Left ventricle myocardium inferior (tissue), 1 donor: ENCODE results near the gene MECP2. TPM values are rescaled to one million over a fixed set of nuclear protein-coding genes. Genes with fewer than 3 reads are reported as not detected.
"Not testable (repeated sequence)": the region's sequence is repeated elsewhere in the genome, so short reads cannot be mapped to it uniquely, and the experiment has no call there.

Experiments used
- DNase-seq: peaks from one replicate; pipeline ENCODE4 v3.0.0-alpha.2; 2020
- H3K27ac ChIP-seq: fragments of 200-600 bp; replicated peaks from 2 replicates; pipeline ENCODE4 v1.8.0; 2021
- H3K27me3 ChIP-seq: fragments of 200-600 bp; 2 replicates; pipeline ENCODE4 v1.8.0; 2021; ENCODE audit warnings: low read depth
- H3K36me3 ChIP-seq: fragments of 200-600 bp; 2 replicates; pipeline ENCODE4 v1.8.0; 2021
- H3K4me1 ChIP-seq: fragments of 200-600 bp; 2 replicates; pipeline ENCODE4 v1.8.0; 2021
- H3K4me3 ChIP-seq: fragments of 200-600 bp; 2 replicates; pipeline ENCODE4 v1.8.0; 2021; ENCODE audit warnings: mild to moderate bottlenecking, moderate library complexity
- H3K9me3 ChIP-seq: fragments of 200-600 bp; replicated peaks from 2 replicates; pipeline ENCODE4 v1.8.0; 2021
- intact Hi-C: fragments of 100-400 bp; cut with micrococcal nuclease; formaldehyde crosslinking; loops from one replicate; pipeline ENCODE4 v1.11.0; 2022
- total RNA-seq: library from RNA; stranded (reverse); fragmentation: NEBNext Ultra II Directional; extraction: Animal tissue kit (Norgen Biotek cat#: 25700); gene quantifications from one replicate; pipeline ENCODE4 v1.2.1, GENCODE V29; 2021
- TF ChIP-seq, protein P1 (sequence below): fragments of 200-600 bp; IDR thresholded peaks from 2 replicates; pipeline ENCODE4 v1.8.0; 2021; ENCODE audit warnings: antibody characterized with exemption, mild to moderate bottlenecking, borderline replicate concordance
- donor health status: DM: no; HTN: yes; CAD: no; lungs with severe emphysema.

Gene MECP2
- total RNA-seq, 1 donor from 2014 or later, result 28.3 TPM

GRCh38 chrX:154004315-154004714, 93.2 kb downstream of the MECP2 start:
- intact Hi-C loops, result no loop called here
- Histone ChIP-seq H3K4me3 (no peak overlapping the region), H3K27me3 (no peaks in the 10 kb centered on the region), H3K9me3 (no peaks in the 10 kb centered on the region), H3K27ac (no peak overlapping the region), H3K4me1 (no peaks in the 10 kb centered on the region), H3K36me3 (no peaks in the 10 kb centered on the region)
- TF ChIP-seq, protein P1, sequence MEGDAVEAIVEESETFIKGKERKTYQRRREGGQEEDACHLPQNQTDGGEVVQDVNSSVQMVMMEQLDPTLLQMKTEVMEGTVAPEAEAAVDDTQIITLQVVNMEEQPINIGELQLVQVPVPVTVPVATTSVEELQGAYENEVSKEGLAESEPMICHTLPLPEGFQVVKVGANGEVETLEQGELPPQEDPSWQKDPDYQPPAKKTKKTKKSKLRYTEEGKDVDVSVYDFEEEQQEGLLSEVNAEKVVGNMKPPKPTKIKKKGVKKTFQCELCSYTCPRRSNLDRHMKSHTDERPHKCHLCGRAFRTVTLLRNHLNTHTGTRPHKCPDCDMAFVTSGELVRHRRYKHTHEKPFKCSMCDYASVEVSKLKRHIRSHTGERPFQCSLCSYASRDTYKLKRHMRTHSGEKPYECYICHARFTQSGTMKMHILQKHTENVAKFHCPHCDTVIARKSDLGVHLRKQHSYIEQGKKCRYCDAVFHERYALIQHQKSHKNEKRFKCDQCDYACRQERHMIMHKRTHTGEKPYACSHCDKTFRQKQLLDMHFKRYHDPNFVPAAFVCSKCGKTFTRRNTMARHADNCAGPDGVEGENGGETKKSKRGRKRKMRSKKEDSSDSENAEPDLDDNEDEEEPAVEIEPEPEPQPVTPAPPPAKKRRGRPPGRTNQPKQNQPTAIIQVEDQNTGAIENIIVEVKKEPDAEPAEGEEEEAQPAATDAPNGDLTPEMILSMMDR, result no peak
- no peak for DNase-seq

DNA sequence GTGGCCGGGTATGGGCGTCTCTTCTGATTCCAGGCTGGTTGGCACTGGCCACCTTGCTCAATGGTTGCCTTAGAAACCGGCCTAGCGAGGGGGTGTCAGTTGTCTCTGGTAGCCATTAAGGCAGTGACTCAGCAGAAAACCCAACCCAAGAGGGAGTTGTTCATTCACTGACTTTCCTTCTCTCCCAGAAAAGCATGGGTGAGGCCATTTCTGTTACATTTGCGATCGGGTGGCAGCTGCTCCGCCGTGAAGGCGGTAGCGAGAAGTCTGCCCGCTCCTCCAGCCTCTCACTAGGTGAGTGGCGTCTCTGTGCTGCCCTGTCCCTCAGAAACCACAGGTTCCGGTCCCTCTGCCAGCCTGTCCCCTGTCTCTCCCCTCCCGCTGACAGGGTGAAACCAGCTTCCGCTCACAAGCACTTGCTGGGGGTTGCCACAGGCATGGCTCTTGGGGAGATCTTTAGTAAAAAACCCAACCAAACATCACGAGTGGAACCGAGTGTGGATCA, 95.2 kb downstream of the MECP2 start:
- Histone ChIP-seq H3K27ac (no peak overlapping the region), H3K27me3 (no peaks in the 10 kb centered on the region), H3K4me3 (no peak overlapping the region), H3K4me1 (no peaks in the 10 kb centered on the region), H3K9me3 (no peaks in the 10 kb centered on the region), H3K36me3 (no peaks in the 10 kb centered on the region)
- intact Hi-C loops, result no loop called here
- peak; percentile 27 for DNase-seq
- TF ChIP-seq, protein P1, result no peak

GRCh38 chrX:154000051-154000450, 97.5 kb downstream of the MECP2 start:
- no peak overlapping the region for H3K27ac ChIP-seq
- no peaks in the 10 kb centered on the region for H3K9me3 ChIP-seq
- no peaks in the 10 kb centered on the region for H3K4me1 ChIP-seq
- H3K36me3 ChIP-seq, result no peaks in the 10 kb centered on the region
- TF ChIP-seq, protein P1, result no peak
- no peak for DNase-seq
- intact Hi-C loops, result no loop called here
- H3K27me3 ChIP-seq, result no peaks in the 10 kb centered on the region
- H3K4me3 ChIP-seq, result no peak overlapping the region

DNA sequence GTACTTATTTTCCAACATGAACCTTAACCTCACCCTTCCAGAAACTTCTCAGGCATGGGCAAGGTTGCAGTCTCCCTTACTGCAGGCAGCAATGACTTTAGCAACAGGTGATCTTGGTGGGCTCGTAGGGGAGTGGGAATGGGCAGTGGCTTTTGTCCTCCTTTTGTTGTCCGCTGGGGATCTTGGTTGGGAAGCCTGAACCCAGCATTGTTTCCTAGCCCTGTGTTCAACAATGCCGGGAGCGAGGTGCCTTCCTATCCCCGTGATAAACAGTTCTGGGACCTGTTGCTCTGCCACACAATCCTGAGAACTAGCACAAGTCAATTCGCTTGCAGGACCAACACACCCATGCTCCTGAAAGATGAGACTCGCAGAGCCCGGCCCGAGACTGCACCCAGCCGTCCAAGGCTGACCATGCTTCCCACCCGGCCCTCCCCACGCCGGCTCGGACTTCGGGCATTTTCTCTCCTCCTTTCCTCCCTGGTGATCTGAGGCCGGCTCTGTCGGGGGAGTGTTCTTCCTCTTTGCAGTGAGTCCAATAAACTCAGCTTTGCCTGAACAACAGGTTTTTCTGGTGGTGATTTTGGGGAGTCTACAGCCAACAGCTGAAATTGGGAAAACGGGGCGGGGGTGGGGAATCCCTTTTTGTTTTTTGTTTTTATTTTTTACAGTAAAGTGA, 98.0 kb downstream of the MECP2 start:
- Histone ChIP-seq H3K36me3 (no peaks in the 10 kb centered on the region), H3K4me1 (no peaks in the 10 kb centered on the region), H3K27ac (no peak overlapping the region), H3K4me3 (no peak overlapping the region), H3K9me3 (no peaks in the 10 kb centered on the region), H3K27me3 (no peaks in the 10 kb centered on the region)
- no peak for DNase-seq
- intact Hi-C loops, result no loop called here
- TF ChIP-seq, protein P1, result no peak

DNA sequence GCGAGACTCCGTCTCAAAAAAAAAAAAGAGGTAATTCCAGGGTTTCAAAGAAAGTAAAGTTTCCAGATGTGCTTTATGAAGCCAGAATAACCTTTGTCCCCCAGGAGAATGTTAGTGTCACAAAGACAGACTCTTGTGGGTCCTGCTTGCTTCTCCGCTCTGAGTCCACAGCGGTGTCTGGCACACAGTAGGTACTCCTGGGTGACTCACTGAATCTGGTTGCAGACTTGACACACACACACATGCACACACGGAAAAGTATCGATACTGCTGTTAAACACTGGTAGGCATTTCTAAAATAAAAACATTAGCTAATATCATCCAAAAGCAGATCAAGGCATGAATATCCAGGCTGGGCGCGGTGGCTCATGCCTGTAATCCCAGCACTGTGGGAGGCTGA, 102.0 kb downstream of the MECP2 start:
- H3K27ac ChIP-seq, result no peak overlapping the region
- no peaks in the 10 kb centered on the region for H3K36me3 ChIP-seq
- intact Hi-C loops, result no loop called here
- H3K9me3 ChIP-seq, result no peaks in the 10 kb centered on the region
- H3K4me3 ChIP-seq, result no peak overlapping the region
- TF ChIP-seq, protein P1, result no peak
- no peaks in the 10 kb centered on the region for H3K27me3 ChIP-seq
- no peaks in the 10 kb centered on the region for H3K4me1 ChIP-seq
- no peak for DNase-seq

DNA sequence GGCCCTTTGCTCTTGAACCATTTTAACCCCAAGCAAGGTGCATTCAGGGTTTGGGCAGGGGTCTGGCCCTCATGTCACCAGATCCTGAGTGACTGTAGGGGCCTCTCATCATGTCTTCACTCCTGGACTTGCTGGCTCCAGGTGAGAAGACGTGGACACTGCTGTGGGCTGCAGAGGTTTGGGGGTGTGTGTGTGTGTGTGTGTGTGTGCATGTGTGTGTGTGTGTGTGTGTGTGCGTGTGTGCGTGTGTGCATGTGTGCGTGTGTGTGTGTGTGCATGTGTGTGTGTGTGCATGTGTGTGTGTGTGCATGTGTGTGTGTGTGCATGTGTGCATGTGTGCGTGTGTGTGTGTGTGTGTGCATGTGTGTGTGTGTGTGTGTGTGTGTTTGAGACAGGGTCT, 103.1 kb downstream of the MECP2 start:
- H3K36me3 ChIP-seq, H3K4me1 ChIP-seq, H3K9me3 ChIP-seq, DNase-seq, H3K27me3 ChIP-seq, H3K27ac ChIP-seq, H3K4me3 ChIP-seq, intact Hi-C loops: not testable (repeated sequence)
